ENCODE data around the gene CALHM5.

GRCh38 chr6:116533233-116533957 is 22.0 kb downstream of the CALHM5 start:
- no peak for TF ChIP-seq POLR2A (IDR thresholded peaks at IDR 0.05)
- no peak for TF ChIP-seq CTCF (IDR thresholded peaks at IDR 0.05)
- TF ChIP-seq POLR2AphosphoS5 (IDR thresholded peaks at IDR 0.05), result no peak
- TF ChIP-seq EP300 (IDR thresholded peaks at IDR 0.05; ENCODE audit: low read depth), result no peak
